SK-N-SH (cell line): ENCODE data around the gene LAMTOR4. TPM values are rescaled to one million over a fixed set of nuclear protein-coding genes. Genes with fewer than 3 reads are reported as not detected.

Source experiments
- CTCF ChIA-PET: fragments of 300-600, 350-600 bp; formaldehyde crosslinking; extraction: SDS; loops from one replicate; lab custom pipeline; 2021; lab: Yijun Ruan, JAX
- POLR2A ChIA-PET: fragments of 350-600 bp; sonication (Branson Sonifier 250); formaldehyde crosslinking; extraction: SDS; loops from one replicate; lab custom pipeline; 2020; ENCODE audit warnings: antibody characterized with exemption, inconsistent platforms; lab: Yijun Ruan, JAX
- DNase-seq: peaks from one replicate; pipeline ENCODE4 v3.0.0; 2012
- H2AFZ ChIP-seq: fragments of 200-600 bp; sonication (generic); 2 replicates; pipeline ENCODE4 v1.8.1; 2016; ENCODE audit warnings: antibody characterized with exemption, mild to moderate bottlenecking, low read depth
- H3F3A ChIP-seq: fragments of 200-600 bp; sonication (generic); replicated peaks from 2 replicates; pipeline ENCODE3; 2016; ENCODE audit warnings: antibody characterized with exemption, mild to moderate bottlenecking; ENCODE audit not compliant: insufficient read depth
- H3K27ac ChIP-seq, 2 experiments: fragments of 200-500 bp in 1 of 2; fragments of 200-600 bp in 1 of 2; sonication (Bioruptor generic) in 1 of 2; sonication (generic), shearing (Covaris generic) in 1 of 2; 2 replicates each; pipeline versions ENCODE4 v1.5.1 to v1.6.1; 2014 to 2016; ENCODE audit warnings: low read depth in 2 of 2, inconsistent platforms in 1 of 2, low read length in 1 of 2, mild to moderate bottlenecking in 1 of 2, mixed read lengths in 1 of 2
- H3K27me3 ChIP-seq: fragments of 200-600 bp; sonication (generic), shearing (Covaris generic); 2 replicates; pipeline ENCODE4 v1.6.1; 2016; ENCODE audit warnings: mixed run types; ENCODE audit not compliant: insufficient read depth
- H3K36me3 ChIP-seq, 2 experiments: fragments of 200-500 bp in 1 of 2; fragments of 200-600 bp in 1 of 2; sonication (Bioruptor generic) in 1 of 2; sonication (generic) in 1 of 2; replicated peaks in 1 of 2; 2 replicates each; pipeline versions ENCODE3 to v1.5.1; 2014 to 2016; ENCODE audit warnings: low read length in 1 of 2, mild to moderate bottlenecking in 1 of 2; ENCODE audit not compliant: insufficient read depth in 2 of 2, control insufficient read depth in 1 of 2
- H3K4me1 ChIP-seq, 2 experiments: fragments of 200-500 bp in 1 of 2; fragments of 200-600 bp in 1 of 2; sonication (Bioruptor generic) in 1 of 2; sonication (generic), shearing (Covaris generic) in 1 of 2; 2 replicates each; pipeline versions ENCODE4 v1.5.1 to v1.6.1; 2014 to 2016; ENCODE audit warnings: low read depth in 1 of 2, low read length in 1 of 2, mixed run types in 1 of 2; ENCODE audit not compliant: insufficient read depth in 2 of 2, control insufficient read depth in 1 of 2
- H3K4me2 ChIP-seq: fragments of 200-600 bp; sonication (generic), shearing (Covaris generic); 2 replicates; pipeline ENCODE4 v1.6.1; 2017; ENCODE audit warnings: mixed run types
- H3K4me3 ChIP-seq, 2 experiments: fragments of 200-500 bp in 1 of 2; fragments of 200-600 bp in 1 of 2; sonication (Bioruptor generic) in 1 of 2; sonication (generic), shearing (Covaris generic) in 1 of 2; 2 replicates each; pipeline versions ENCODE4 v1.5.1 to v1.8.1; 2014 to 2016; ENCODE audit warnings: low read depth in 2 of 2, inconsistent platforms in 1 of 2, low read length in 1 of 2, mild to moderate bottlenecking in 1 of 2, mixed read lengths in 1 of 2, moderate library complexity in 1 of 2
- H3K79me2 ChIP-seq: fragments of 200-600 bp; sonication (generic); 2 replicates; pipeline ENCODE4 v1.8.1; 2017; ENCODE audit warnings: mild to moderate bottlenecking; ENCODE audit not compliant: insufficient read depth
- H3K9ac ChIP-seq: fragments of 200-600 bp; sonication (generic); 2 replicates; pipeline ENCODE4 v1.6.1; 2017; ENCODE audit warnings: mixed run types
- H3K9me2 ChIP-seq: fragments of 200-600 bp; sonication (generic); 2 replicates; pipeline ENCODE4 v1.6.1; 2017; ENCODE audit warnings: mixed run types
- H3K9me3 ChIP-seq: fragments of 200-600 bp; sonication (generic); 2 replicates; pipeline ENCODE4 v1.6.1; 2017; ENCODE audit warnings: mixed run types, mild to moderate bottlenecking, moderate library complexity
- H4K20me1 ChIP-seq: fragments of 200-600 bp; sonication (generic); 2 replicates; pipeline ENCODE4 v1.6.1; 2017; ENCODE audit warnings: mild to moderate bottlenecking, mixed run types; ENCODE audit not compliant: insufficient read depth
- CHD2 ChIP-seq: fragments of 150-350 bp; IDR thresholded peaks from 2 replicates; pipeline ENCODE4 v1.6.1; 2018; ENCODE audit warnings: low read length; ENCODE audit not compliant: partially characterized antibody
- CTCF ChIP-seq: fragments of 200-600 bp; sonication (generic); IDR thresholded peaks from 2 replicates; pipeline ENCODE4 v1.6.1; 2017; ENCODE audit warnings: antibody characterized with exemption, mild to moderate bottlenecking, moderate library complexity
- EZH2phosphoT487 ChIP-seq: fragments of 200-600 bp; sonication (generic); IDR thresholded peaks from 2 replicates; pipeline ENCODE4 v1.6.1; 2017; ENCODE audit warnings: low read depth, mixed run types, mild to moderate bottlenecking, antibody characterized with exemption, moderate library complexity, borderline replicate concordance
- FOSL2 ChIP-seq: IDR thresholded peaks from 2 replicates; pipeline ENCODE4 v1.4.0; 2012; ENCODE audit warnings: low read depth, mild to moderate bottlenecking, moderate library complexity, borderline replicate concordance
- FOXJ3 ChIP-seq: sonication (generic); formaldehyde crosslinking; IDR thresholded peaks from 2 replicates; pipeline ENCODE4 v1.5.1; 2020; ENCODE audit warnings: mild to moderate bottlenecking, missing genetic modification reagents
- GATA2 ChIP-seq: sonication (generic); formaldehyde crosslinking; IDR thresholded peaks from 2 replicates; pipeline ENCODE4 v1.5.0; 2020; ENCODE audit warnings: mild to moderate bottlenecking, missing genetic modification reagents
- IRF3 ChIP-seq: fragments of 150-350 bp; IDR thresholded peaks from 2 replicates; pipeline ENCODE4 v1.6.1; 2016; ENCODE audit warnings: mild to moderate bottlenecking, low read depth, low read length
- MXI1 ChIP-seq: IDR thresholded peaks from 2 replicates; pipeline ENCODE4 v1.6.1; 2012; ENCODE audit warnings: mild to moderate bottlenecking, low read depth, low read length, improper control_type of control experiment
- PBX3 ChIP-seq: IDR thresholded peaks from 2 replicates; pipeline ENCODE4; 2012
- RAD21 ChIP-seq: IDR thresholded peaks from 2 replicates; pipeline ENCODE4 v1.6.1; 2012; ENCODE audit warnings: mild to moderate bottlenecking, low read length
- RXRA ChIP-seq: IDR thresholded peaks from 2 replicates; pipeline ENCODE4 v1.4.0; 2012; ENCODE audit warnings: low read depth, mild to moderate bottlenecking, borderline replicate concordance
- SMC3 ChIP-seq: IDR thresholded peaks from 2 replicates; pipeline ENCODE4 v1.6.1; 2012; ENCODE audit warnings: low read depth, low read length, improper control_type of control experiment
- TAF1 ChIP-seq: IDR thresholded peaks from 2 replicates; pipeline ENCODE4 v1.6.1; 2012; ENCODE audit warnings: low read depth, mild to moderate bottlenecking, low read length, moderate library complexity, borderline replicate concordance
- TCF12 ChIP-seq: IDR thresholded peaks from 2 replicates; pipeline ENCODE4 v1.4.0; 2012
- ZBTB33 ChIP-seq: IDR thresholded peaks from 2 replicates; pipeline ENCODE4 v1.4.0; 2012; ENCODE audit warnings: low read depth, borderline replicate concordance
- WGBS: methylation state at CpG from one replicate; pipeline ENCODE4 v1.1.6; 2017; ENCODE audit warnings: low lambda C conversion rate; 5-methylcytosine and 5-hydroxymethylcytosine counted together
- polyA plus RNA-seq, 3 experiments: library from polyadenylated mRNA; depleted of rRNA; stranded (reverse); fragments of >200 nt; gene quantifications; 2 replicates each; pipeline ENCODE4 v1.2.3, GENCODE V29; 2012

Gene LAMTOR4
- polyA plus RNA-seq, 1 of the 3 experiments (the other 2 are of a cell fraction), result 630 TPM

- Histone ChIP-seq H3F3A (peaks cover 27% of the 10 kb centered on the region), H3K79me2 (no peaks in the 10 kb centered on the region), H3K4me1 (peaks cover 5 to 10% of the 10 kb centered on the region in 2 experiments; a peak in 2 of 4 replicates), H2AFZ (peak overlapping the region; percentile 54; the same call in 1 of the 2 replicates), H3K4me2 (no peak overlapping the region), H3K9me3 (no peaks in the 10 kb centered on the region), H3K36me3 (no peaks in the 10 kb centered on the region), H3K9ac (no peak overlapping the region), H3K27me3 (no peaks in the 10 kb centered on the region)
- DNase-seq, result peak; percentile 89
- POLR2A ChIA-PET, result interaction anchor here (1.0 to 3.1 kb wide), 3 partner anchors 16 to 31 kb away, joined by 3 to 12 read pairs (median 4); partner anchors contain the start of genes AP4M1, LAMTOR4 and MCM7
- TF ChIP-seq SMC3 (peak; percentile 97), TAF1 (no peak), CTCF (peak; percentile 97), TCF12 (no peak), GATA2 (CRISPR knock-in tag) (0 out of 2 replicates have a peak, but pooled peaks have one; percentile 40), CHD2 (no peak), RAD21 (peak; percentile 97), FOSL2 (no peak), FOXJ3 (CRISPR knock-in tag) (0 out of 2 replicates have a peak, but pooled peaks have one; percentile 2), EZH2phosphoT487 (no peak), RXRA (no peak)
- TF ChIP-seq, all 33 proteins: peak for 5
- Histone ChIP-seq H3K27ac (0 out of 4 replicates have a peak overlapping the region, but pooled peaks of 1 of the 2 experiments have one; percentile 1), H4K20me1 (no peaks in the 10 kb centered on the region), H3K4me3 (peak overlapping the region in 1 of 2 experiments; percentile 6; a peak in 1 of 4 replicates), H3K9me2 (no peaks in the 10 kb centered on the region)
- CTCF ChIA-PET, result interaction anchor here (0.6 to 13.6 kb wide), 51 partner anchors 8 to 1256 kb away, joined by 3 to 262 read pairs (median 6); partner anchors contain the start of genes AP4M1, CNPY4, COPS6 and GAL3ST4
- WGBS, result 17% methylated on average over 3 of the region's 3 CpGs
These were observed 16.0 kb upstream of the LAMTOR4 start for GRCh38 chr7:100132697-100133151.

GRCh38 chr7:100137851-100138760 is 10.6 kb upstream of the LAMTOR4 start:
- CTCF ChIA-PET, result interaction anchor here (2.0 to 13.6 kb wide), 3 partner anchors 8 to 77 kb away, joined by 6 to 262 read pairs (median 77); partner anchors contain the start of gene PVRIG
- no peaks in the 10 kb centered on the region for H3K9me3 ChIP-seq
- POLR2A ChIA-PET, result no interaction called here
- no peak overlapping the region for H3K27ac ChIP-seq
- WGBS, result 80% methylated on average over 13 of the region's 13 CpGs
- no peak overlapping the region for H3K4me2 ChIP-seq
- H3K36me3 ChIP-seq, result no peaks in the 10 kb centered on the region
- H3K4me1 ChIP-seq, result no peaks in the 10 kb centered on the region
- no peaks in the 10 kb centered on the region for H3K9me2 ChIP-seq
- no peak overlapping the region for H3K9ac ChIP-seq
- peaks cover 7% of the 10 kb centered on the region for H3F3A ChIP-seq
- no peaks in the 10 kb centered on the region for H3K79me2 ChIP-seq
- H4K20me1 ChIP-seq, result no peaks in the 10 kb centered on the region
- H3K27me3 ChIP-seq, result no peaks in the 10 kb centered on the region
- no peak overlapping the region for H3K4me3 ChIP-seq
- DNase-seq, result no peak
- H2AFZ ChIP-seq, result no peak overlapping the region
- TF ChIP-seq IRF3, result no peak
- TF ChIP-seq GATA2 (CRISPR knock-in tag), result no peak
- no peak for TF ChIP-seq CTCF
- TF ChIP-seq ZBTB33, result no peak
- TF ChIP-seq PBX3, result no peak
- TF ChIP-seq MXI1, result no peak
